HepG2 (cell line): ENCODE results near the gene PRSS21. TPM values are rescaled to one million over a fixed set of nuclear protein-coding genes. Genes with fewer than 3 reads are reported as not detected.

Experiments
- ATAC-seq: fragments of 200-7000 bp; cut with Tn5 transposase; 3 replicates; pipeline ENCODE4 v1.9.1; 2020; ENCODE audit warnings: mild to moderate bottlenecking, moderate library complexity
- BruUV-seq: library from RNA; stranded (reverse); fragments of 400-500 nt; replicated peaks from 2 replicates; lab custom pipeline; 2021; lab: Mats Ljungman, UMichigan
- CTCF ChIA-PET: fragments of 300-600 bp; formaldehyde crosslinking; extraction: SDS; loops from one replicate; lab custom pipeline; 2021; ENCODE audit warnings: low total read pairs, inconsistent platforms, low intra/inter-chr PET ratio; lab: Yijun Ruan, JAX
- POLR2A ChIA-PET: fragments of 350-600 bp; sonication (Branson Sonifier 250); formaldehyde crosslinking; loops from one replicate; lab custom pipeline; 2020; ENCODE audit warnings: antibody characterized with exemption, inconsistent platforms; lab: Yijun Ruan, JAX
- DNase-seq: peaks from one replicate; pipeline ENCODE4 v3.0.0-alpha.2; 2015; ENCODE audit warnings: low spot score
- FAIRE-seq: peaks from 3 replicates; lab custom pipeline; 2011; peaks lifted over from hg19 to GRCh38; lab: Jason Lieb, UNC
- H2AFZ ChIP-seq: one replicate; pipeline ENCODE4 v1.6.1; 2011; ENCODE audit warnings: low read length, inconsistent platforms
- H3K27ac ChIP-seq: fragments of 300-600 bp; 3 replicates; pipeline ENCODE4 v1.8.0; 2011; ENCODE audit warnings: mixed run types, mild to moderate bottlenecking, mixed read lengths, low read length, inconsistent platforms; ENCODE audit not compliant: insufficient read depth; ENCODE audit errors: extremely low read length
- H3K27me3 ChIP-seq, 2 experiments: fragments of 200-600 bp in 1 of 2; 2 replicates in 1 of 2; 3 replicates in 1 of 2; pipeline versions ENCODE4 v1.6.0 to v1.8.0; 2011; ENCODE audit warnings: low read length in 2 of 2, mild to moderate bottlenecking in 2 of 2, moderate library complexity in 2 of 2, inconsistent platforms in 1 of 2; ENCODE audit not compliant: insufficient read depth in 2 of 2, control insufficient read depth in 1 of 2
- H3K36me3 ChIP-seq, 2 experiments: fragments of 200-600 bp in 1 of 2; replicated peaks in 1 of 2; 2 replicates in 1 of 2; 3 replicates in 1 of 2; pipeline versions ENCODE4 v1.5.1 to v1.8.0; 2011; ENCODE audit warnings: low read length in 2 of 2, inconsistent platforms in 1 of 2; ENCODE audit not compliant: insufficient read depth in 2 of 2, control insufficient read depth in 1 of 2
- H3K4me1 ChIP-seq: 2 replicates; pipeline ENCODE4 v1.5.1; 2012; ENCODE audit warnings: low read length, inconsistent platforms; ENCODE audit not compliant: insufficient read depth
- H3K4me2 ChIP-seq: 2 replicates; pipeline ENCODE4 v1.6.0; 2011; ENCODE audit warnings: low read depth, low read length, inconsistent platforms
- H3K4me3 ChIP-seq, 3 experiments: fragments of 200-600 bp in 1 of 3; sonication (generic), shearing (Covaris generic) in 1 of 3; replicated peaks in 1 of 3; 2 replicates each; pipeline ENCODE4 v1.5.1; 2011 to 2016; ENCODE audit warnings: low read length in 3 of 3, inconsistent platforms in 2 of 3, low read depth in 2 of 3, mild to moderate bottlenecking in 2 of 3, control low read depth in 1 of 3, mixed read lengths in 1 of 3; ENCODE audit not compliant: insufficient read depth in 1 of 3
- H3K79me2 ChIP-seq: one replicate; pipeline ENCODE4 v1.6.1; 2011; ENCODE audit warnings: low read length, inconsistent platforms; ENCODE audit not compliant: insufficient read depth
- H3K9ac ChIP-seq: 2 replicates; pipeline ENCODE4 v1.6.0; 2011; ENCODE audit warnings: mild to moderate bottlenecking, low read depth, low read length, inconsistent platforms; ENCODE audit not compliant: insufficient read depth
- H3K9me3 ChIP-seq: 2 replicates; pipeline ENCODE4 v1.5.1; 2012; ENCODE audit warnings: mild to moderate bottlenecking, low read length
- H4K20me1 ChIP-seq: 2 replicates; pipeline ENCODE4 v1.6.0; 2011; ENCODE audit warnings: inconsistent platforms, mild to moderate bottlenecking, low read length, moderate library complexity; ENCODE audit not compliant: insufficient read depth
- CCAR2 ChIP-seq: fragments of 200-400 bp; formaldehyde crosslinking; optimal IDR thresholded peaks from 2 replicates; pipeline ENCODE3; 2018; ENCODE audit warnings: low read depth, mild to moderate bottlenecking, low read length, moderate library complexity
- ETV5 ChIP-seq: IDR thresholded peaks from 2 replicates; pipeline ENCODE4 v1.6.1; 2018; ENCODE audit warnings: missing biosample characterization, missing genetic modification reagents, inconsistent platforms, borderline replicate concordance
- HNF4A ChIP-seq: sonication (generic); formaldehyde crosslinking; IDR thresholded peaks from 2 replicates; pipeline ENCODE4 v1.4.0; 2020; ENCODE audit warnings: missing genetic modification reagents
- KDM5B ChIP-seq: sonication (generic); formaldehyde crosslinking; IDR thresholded peaks from 2 replicates; pipeline ENCODE4 v1.4.0; 2020; ENCODE audit warnings: missing genetic modification reagents, mild to moderate bottlenecking, borderline replicate concordance
- MAF1 ChIP-seq: sonication (generic); formaldehyde crosslinking; IDR thresholded peaks from 2 replicates; pipeline ENCODE4 v1.5.0; 2020; ENCODE audit warnings: missing genetic modification reagents, borderline replicate concordance
- NFIB ChIP-seq: sonication (generic); formaldehyde crosslinking; IDR thresholded peaks from 2 replicates; pipeline ENCODE4 v1.9.0; 2021; ENCODE audit warnings: missing genetic modification reagents, mild to moderate bottlenecking, borderline replicate concordance
- TGIF2 ChIP-seq: IDR thresholded peaks from 2 replicates; pipeline ENCODE4 v1.6.1; 2016; ENCODE audit warnings: control low read depth, missing compliant biosample characterization
- TSC22D2 ChIP-seq: sonication (generic); formaldehyde crosslinking; IDR thresholded peaks from 2 replicates; pipeline ENCODE4 v1.5.1; 2020; ENCODE audit warnings: missing genetic modification reagents, mild to moderate bottlenecking, borderline replicate concordance
- ZBTB42 ChIP-seq: sonication (generic); formaldehyde crosslinking; IDR thresholded peaks from 2 replicates; pipeline ENCODE4 v1.5.0; 2020; ENCODE audit warnings: mild to moderate bottlenecking, missing genetic modification reagents
- ZNF333 ChIP-seq: sonication (generic); formaldehyde crosslinking; IDR thresholded peaks from 2 replicates; pipeline ENCODE4 v1.4.0; 2020; ENCODE audit warnings: mild to moderate bottlenecking, missing genetic modification reagents, borderline replicate concordance
- ZNF484 ChIP-seq: sonication (generic); formaldehyde crosslinking; IDR thresholded peaks from 2 replicates; pipeline ENCODE4 v1.5.1; 2020; ENCODE audit warnings: mild to moderate bottlenecking, low read depth, missing genetic modification reagents, borderline replicate concordance
- ZNF552 ChIP-seq: sonication (generic); formaldehyde crosslinking; IDR thresholded peaks from 2 replicates; pipeline ENCODE4 v1.9.0; 2022; ENCODE audit warnings: missing genetic modification reagents, mild to moderate bottlenecking, borderline replicate concordance
- ZNF577 ChIP-seq: sonication (generic); formaldehyde crosslinking; IDR thresholded peaks from 2 replicates; pipeline ENCODE4 v1.4.0; 2020; ENCODE audit warnings: mild to moderate bottlenecking, low read depth, missing genetic modification reagents, borderline replicate concordance
- ZNF629 ChIP-seq: sonication (generic); formaldehyde crosslinking; conservative IDR thresholded peaks from 2 replicates; pipeline ENCODE4 v1.5.0; 2020; ENCODE audit warnings: missing genetic modification reagents
- ZNF660 ChIP-seq: sonication (generic); formaldehyde crosslinking; IDR thresholded peaks from 2 replicates; pipeline ENCODE4 v1.5.1; 2020; ENCODE audit warnings: mild to moderate bottlenecking, low read depth, missing genetic modification reagents, borderline replicate concordance
- ZNF713 ChIP-seq: sonication (generic); formaldehyde crosslinking; IDR thresholded peaks from 2 replicates; pipeline ENCODE4 v1.4.0; 2020; ENCODE audit warnings: mild to moderate bottlenecking, missing genetic modification reagents
- WGBS: methylation state at CpG from one replicate; pipeline ENCODE4 v1.1.6; 2017; ENCODE audit warnings: low lambda C conversion rate; 5-methylcytosine and 5-hydroxymethylcytosine counted together
- in situ Hi-C: cut with HindIII; loops from 2 replicates; pipeline ENCODE4 v1.10.0; 2017; ENCODE audit warnings: low pct_unique_long_range_greater_than_20kb; ENCODE audit not compliant: extremely low pct_ligation_motif_present
- intact Hi-C: fragments of 100-400 bp; cut with micrococcal nuclease; formaldehyde crosslinking; loops from one replicate; pipeline ENCODE4 v1.10.0; 2022; ENCODE audit not compliant: unreplicated experiment
- polyA plus RNA-seq, 8 experiments: library from polyadenylated mRNA; depleted of rRNA in 3 of 8; stranded (reverse) in 7 of 8; unstranded in 1 of 8; fragments of >200 nt; fragmentation: Illumina TruSeq in 4 of 8; extraction: Trizol in 4 of 8; gene quantifications; 2 replicates each; pipeline versions ENCODE4 v1.2.1 to v1.2.3, GENCODE V29; 2011 to 2016; ENCODE audit warnings: low read depth in 4 of 8, missing spikeins in 1 of 8, mixed read lengths in 1 of 8; ENCODE audit not compliant: insufficient read depth in 1 of 8
- total RNA-seq, 5 experiments: library from RNA; depleted of rRNA; stranded (reverse); fragments of >200 nt; fragmentation: Illumina TruSeq; extraction: Trizol; gene quantifications; 2 replicates each; pipeline ENCODE4 v1.2.3, GENCODE V29; 2016; ENCODE audit warnings: low read depth in 1 of 5
- TF ChIP-seq, protein P1 (sequence below): sonication (generic); formaldehyde crosslinking; IDR thresholded peaks from 2 replicates; pipeline ENCODE4 v1.5.1; 2020; ENCODE audit warnings: missing genetic modification reagents, mild to moderate bottlenecking, borderline replicate concordance
- TF ChIP-seq, protein P2 (sequence below): sonication (generic); formaldehyde crosslinking; IDR thresholded peaks from 2 replicates; pipeline ENCODE4 v1.4.0; 2020; ENCODE audit warnings: missing genetic modification reagents
- TF ChIP-seq, protein P3 (sequence below): sonication (generic); formaldehyde crosslinking; IDR thresholded peaks from 2 replicates; pipeline ENCODE4 v1.8.1; 2023; ENCODE audit warnings: mild to moderate bottlenecking, missing genetic modification reagents

Gene PRSS21
- total and polyA plus RNA-seq, 2 of the 13 experiments (the other 11 are each of a cell fraction or from before 2014, with no cell fraction given), result not detected

- TF ChIP-seq HNF4A, result 0 out of 2 replicates have a peak, but pooled peaks have one; percentile 16
- no peak for TF ChIP-seq ZBTB42 (CRISPR knock-in tag)
- TF ChIP-seq ZNF577 (CRISPR knock-in tag), result no peak
- no peak for TF ChIP-seq ZNF552 (CRISPR knock-in tag)
- TF ChIP-seq TGIF2, result no peak
- no peak for TF ChIP-seq NFIB
- TF ChIP-seq, protein P1, sequence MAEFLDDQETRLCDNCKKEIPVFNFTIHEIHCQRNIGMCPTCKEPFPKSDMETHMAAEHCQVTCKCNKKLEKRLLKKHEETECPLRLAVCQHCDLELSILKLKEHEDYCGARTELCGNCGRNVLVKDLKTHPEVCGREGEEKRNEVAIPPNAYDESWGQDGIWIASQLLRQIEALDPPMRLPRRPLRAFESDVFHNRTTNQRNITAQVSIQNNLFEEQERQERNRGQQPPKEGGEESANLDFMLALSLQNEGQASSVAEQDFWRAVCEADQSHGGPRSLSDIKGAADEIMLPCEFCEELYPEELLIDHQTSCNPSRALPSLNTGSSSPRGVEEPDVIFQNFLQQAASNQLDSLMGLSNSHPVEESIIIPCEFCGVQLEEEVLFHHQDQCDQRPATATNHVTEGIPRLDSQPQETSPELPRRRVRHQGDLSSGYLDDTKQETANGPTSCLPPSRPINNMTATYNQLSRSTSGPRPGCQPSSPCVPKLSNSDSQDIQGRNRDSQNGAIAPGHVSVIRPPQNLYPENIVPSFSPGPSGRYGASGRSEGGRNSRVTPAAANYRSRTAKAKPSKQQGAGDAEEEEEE (CRISPR knock-in tag), result no peak
- TF ChIP-seq TSC22D2 (CRISPR knock-in tag), result no peak
- TF ChIP-seq, protein P2, sequence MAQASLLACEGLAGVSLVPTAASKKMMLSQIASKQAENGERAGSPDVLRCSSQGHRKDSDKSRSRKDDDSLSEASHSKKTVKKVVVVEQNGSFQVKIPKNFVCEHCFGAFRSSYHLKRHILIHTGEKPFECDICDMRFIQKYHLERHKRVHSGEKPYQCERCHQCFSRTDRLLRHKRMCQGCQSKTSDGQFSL (CRISPR knock-in tag), result 0 out of 2 replicates have a peak, but pooled peaks have one; percentile 45
- TF ChIP-seq ETV5 (CRISPR knock-in tag), result no peak
- no peak for TF ChIP-seq CCAR2
- no peak for TF ChIP-seq MAF1 (CRISPR knock-in tag)
- no peak for TF ChIP-seq ZNF333 (CRISPR knock-in tag)
- no peak for TF ChIP-seq ZNF660 (CRISPR knock-in tag)
- no peak for TF ChIP-seq ZNF629 (CRISPR knock-in tag)
- no peak for TF ChIP-seq ZNF713 (CRISPR knock-in tag)
- TF ChIP-seq ZNF484 (CRISPR knock-in tag), result no peak
- TF ChIP-seq KDM5B (CRISPR knock-in tag), result peak; percentile 42; the same call in 1 of the 2 replicates
- TF ChIP-seq, protein P3, sequence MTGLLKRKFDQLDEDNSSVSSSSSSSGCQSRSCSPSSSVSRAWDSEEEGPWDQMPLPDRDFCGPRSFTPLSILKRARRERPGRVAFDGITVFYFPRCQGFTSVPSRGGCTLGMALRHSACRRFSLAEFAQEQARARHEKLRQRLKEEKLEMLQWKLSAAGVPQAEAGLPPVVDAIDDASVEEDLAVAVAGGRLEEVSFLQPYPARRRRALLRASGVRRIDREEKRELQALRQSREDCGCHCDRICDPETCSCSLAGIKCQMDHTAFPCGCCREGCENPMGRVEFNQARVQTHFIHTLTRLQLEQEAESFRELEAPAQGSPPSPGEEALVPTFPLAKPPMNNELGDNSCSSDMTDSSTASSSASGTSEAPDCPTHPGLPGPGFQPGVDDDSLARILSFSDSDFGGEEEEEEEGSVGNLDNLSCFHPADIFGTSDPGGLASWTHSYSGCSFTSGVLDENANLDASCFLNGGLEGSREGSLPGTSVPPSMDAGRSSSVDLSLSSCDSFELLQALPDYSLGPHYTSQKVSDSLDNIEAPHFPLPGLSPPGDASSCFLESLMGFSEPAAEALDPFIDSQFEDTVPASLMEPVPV (CRISPR knock-in tag), result no peak
- no peaks in the 10 kb centered on the region for H3K9me3 ChIP-seq
- 36% methylated on average over 9 of the region's 18 CpGs for WGBS
- peaks cover 3 to 11% of the 10 kb centered on the region in 2 experiments; a peak in 2 of 5 replicates for H3K27me3 ChIP-seq
- no peaks in the 10 kb centered on the region for H3K36me3 ChIP-seq
- ATAC-seq (peak; percentile 26), DNase-seq (no peak), FAIRE-seq (no peak)
- BruUV-seq, result no TSS peak
- peak overlapping the region in 1 of 3 experiments; percentile 40; a peak in 1 of 6 replicates for H3K4me3 ChIP-seq
- in situ Hi-C loops, result no loop called here
- H3K79me2 ChIP-seq, result no peaks in the 10 kb centered on the region
- H3K9ac ChIP-seq, result no peak overlapping the region
- H4K20me1 ChIP-seq, result no peaks in the 10 kb centered on the region
- H2AFZ ChIP-seq, result peak overlapping the region; percentile 5
- ChIA-PET POLR2A (no interaction called here), CTCF (no interaction called here)
- peaks cover 27% of the 10 kb centered on the region for H3K4me1 ChIP-seq
- H3K4me2 ChIP-seq, result peak overlapping the region; percentile 45
- intact Hi-C loops, result no loop called here
- H3K27ac ChIP-seq, result no peak overlapping the region
These were observed 24.7 kb downstream of the PRSS21 start for GRCh38 chr16:2841606-2842339.
